ENCODE measurements around the gene ITGA8. TPM values are rescaled to one million over a fixed set of nuclear protein-coding genes. Genes with fewer than 3 reads are reported as not detected.

Gene ITGA8
- polyA plus RNA-seq, 3 donors = not detected

- Mint-ChIP-seq H3K27me3 (ENCODE audit: low read depth in 3 of 3) (peaks cover 0 to 6% (median 3%) of the 10 kb centered on the region in 3 donors), H3K4me1 (no peaks in the 10 kb centered on the region), H3K36me3 (no peaks in the 10 kb centered on the region), H3K27ac (no peak overlapping the region), H3K9me3 (no peaks in the 10 kb centered on the region), H3K4me3 (no peak overlapping the region)
- Histone ChIP-seq H4K20me1 (ENCODE audit: insufficient read depth, low read length) (no peaks in the 10 kb centered on the region), H3K36me3 (replicated peaks in 1 of 2; ENCODE audit: control insufficient read depth in 1 of 2, insufficient read depth in 2 of 2, low read length in 2 of 2) (no peaks in the 10 kb centered on the region), H3K79me2 (ENCODE audit: insufficient read depth, low read length) (no peaks in the 10 kb centered on the region), H3K4me3 (replicated peaks in 1 of 3; ENCODE audit: low read depth in 2 of 3, low read length in 3 of 3) (no peak overlapping the region), H3K9me3 (replicated peaks in 1 of 2; ENCODE audit: control insufficient read depth in 1 of 2, insufficient read depth in 1 of 2, low read length in 2 of 2) (no peaks in the 10 kb centered on the region), H3K4me2 (replicated peaks; ENCODE audit: extremely low read depth, low read length, poor library complexity, severe bottlenecking) (no peak overlapping the region), H3K27me3 (ENCODE audit: control insufficient read depth in 2 of 2, insufficient read depth in 2 of 2, low read length in 2 of 2) (no peaks in the 10 kb centered on the region), H3K27ac (ENCODE audit: low read depth in 1 of 2, low read length in 2 of 2) (no peak overlapping the region), H3K4me1 (ENCODE audit: control insufficient read depth in 1 of 2, insufficient read depth in 2 of 2, low read length in 2 of 2) (no peaks in the 10 kb centered on the region), H2AFZ (ENCODE audit: insufficient read depth, low read depth, low read length, poor library complexity, severe bottlenecking) (no peak overlapping the region), H3K9ac (ENCODE audit: insufficient read depth, low read length, poor library complexity, severe bottlenecking) (no peak overlapping the region)
- DNase-seq = no peak
- TF ChIP-seq CTCF (IDR thresholded peaks at IDR 0.05) = no peak
- intact Hi-C loops (cut with micrococcal nuclease) = no loop called here
- WGBS (ENCODE audit: insufficient coverage) = 83% methylated on average over 4 of the region's 9 CpGs
These were observed 19.7 kb upstream of the ITGA8 start for GRCh38 chr10:15739254-15739970.

- H3K27ac Mint-ChIP-seq = no peak overlapping the region
- 91% methylated on average over 9 of the region's 10 CpGs for WGBS (ENCODE audit: insufficient coverage)
- H3K79me2 ChIP-seq (ENCODE audit: insufficient read depth, low read length) = no peaks in the 10 kb centered on the region
These were observed 18.7 kb upstream of the ITGA8 start for GRCh38 chr10:15738270-15738925.

More at GRCh38 chr10:15738270-15738925, 18.7 kb upstream of the ITGA8 start:
- no peak overlapping the region for H3K4me3 ChIP-seq (replicated peaks in 1 of 3; ENCODE audit: low read depth in 2 of 3, low read length in 3 of 3)
- no peak overlapping the region for H3K4me2 ChIP-seq (replicated peaks; ENCODE audit: extremely low read depth, low read length, poor library complexity, severe bottlenecking)
- H3K9me3 ChIP-seq (replicated peaks in 1 of 2; ENCODE audit: control insufficient read depth in 1 of 2, insufficient read depth in 1 of 2, low read length in 2 of 2) = no peaks in the 10 kb centered on the region
- Mint-ChIP-seq H3K27me3 (ENCODE audit: low read depth in 3 of 3) (peaks cover 0 to 11% (median 3%) of the 10 kb centered on the region in 3 donors), H3K4me3 (no peak overlapping the region), H3K9me3 (peaks cover 0 to 2% (median 0%) of the 10 kb centered on the region in 7 donors), H3K4me1 (no peaks in the 10 kb centered on the region), H3K36me3 (no peaks in the 10 kb centered on the region)
- no peaks in the 10 kb centered on the region for H3K27me3 ChIP-seq (ENCODE audit: control insufficient read depth in 2 of 2, insufficient read depth in 2 of 2, low read length in 2 of 2)
- intact Hi-C loops (cut with micrococcal nuclease) = no loop called here
- H2AFZ ChIP-seq (ENCODE audit: insufficient read depth, low read depth, low read length, poor library complexity, severe bottlenecking) = no peak overlapping the region
- H3K27ac ChIP-seq (ENCODE audit: low read depth in 1 of 2, low read length in 2 of 2) = no peak overlapping the region
- DNase-seq = no peak
- H3K4me1 ChIP-seq (ENCODE audit: control insufficient read depth in 1 of 2, insufficient read depth in 2 of 2, low read length in 2 of 2) = no peaks in the 10 kb centered on the region
- no peak overlapping the region for H3K9ac ChIP-seq (ENCODE audit: insufficient read depth, low read length, poor library complexity, severe bottlenecking)
- no peak for TF ChIP-seq CTCF (IDR thresholded peaks at IDR 0.05)
- no peaks in the 10 kb centered on the region for H4K20me1 ChIP-seq (ENCODE audit: insufficient read depth, low read length)
- no peaks in the 10 kb centered on the region for H3K36me3 ChIP-seq (replicated peaks in 1 of 2; ENCODE audit: control insufficient read depth in 1 of 2, insufficient read depth in 2 of 2, low read length in 2 of 2)
